Central memory CD8-positive, alpha-beta T cell (primary cell): Measurements from ENCODE around the gene SFXN1.
"Not testable (repeated sequence)": the region's sequence is repeated elsewhere in the genome, so short reads cannot be mapped to it uniquely, and the experiment has no call there.

Experiments
- ATAC-seq: fragments of 150-1000 bp; cut with Tn5 transposase; replicated peaks from 2 replicates; pipeline ENCODE4 v1.10.0; 2022; ENCODE audit warnings: mild to moderate bottlenecking, moderate FRiP score, moderate number of reproducible peaks; ENCODE audit not compliant: poor library complexity, severe bottlenecking; ENCODE audit errors: extremely low read depth
- DNase-seq, 2 donors: peaks; one replicate each; pipeline ENCODE4 v3.0.0; 2021; ENCODE audit warnings: low spot score in 2 of 2
- H3K27ac Mint-ChIP-seq: one replicate; pipeline ENCODE4 v1.8.0; 2022; ENCODE audit warnings: low read depth, mild to moderate bottlenecking, moderate library complexity, mixed read lengths
- H3K27me3 Mint-ChIP-seq: one replicate; pipeline ENCODE4 v1.8.0; 2022; ENCODE audit warnings: mixed read lengths
- H3K36me3 Mint-ChIP-seq: one replicate; pipeline ENCODE4 v1.8.0; 2022; ENCODE audit warnings: mild to moderate bottlenecking, moderate library complexity, mixed read lengths; ENCODE audit not compliant: insufficient read depth
- H3K4me1 Mint-ChIP-seq: one replicate; pipeline ENCODE4 v1.8.0; 2022; ENCODE audit warnings: mixed read lengths
- H3K4me3 Mint-ChIP-seq: one replicate; pipeline ENCODE4 v1.8.0; 2022; ENCODE audit warnings: mild to moderate bottlenecking, moderate library complexity, mixed read lengths
- H3K9me3 Mint-ChIP-seq: one replicate; pipeline ENCODE4 v1.8.0; 2022; ENCODE audit warnings: mixed read lengths

SFXN1 gene

GRCh38 chr5:175478384-175479124 lies at the start of gene SFXN1:
Gene SFXN1 (plus strand): TSS chr5:175478560. CDS start chr5:175492104, 13,544 bp downstream.
- H3K4me3 Mint-ChIP-seq = peak within 1 kb of the TSS; percentile 97
- H3K27ac Mint-ChIP-seq = peak within 1 kb of the TSS; percentile 90
- ATAC-seq = peak; percentile 58
- peaks cover 12% of the 10 kb centered on the region for H3K27me3 Mint-ChIP-seq
- H3K4me1 Mint-ChIP-seq = peaks cover 55% of the 10 kb centered on the region
- H3K36me3 Mint-ChIP-seq = peaks cover 2% of the 10 kb centered on the region
- DNase-seq = peak; percentile 60 to 61
- H3K9me3 Mint-ChIP-seq = no peaks in the 10 kb centered on the region

- Mint-ChIP-seq H3K4me1 (no peaks in the 10 kb centered on the region), H3K27me3 (peaks cover 58% of the 10 kb centered on the region)
Measured at GRCh38 chr5:175434800-175435199, 43.6 kb upstream of the SFXN1 start.

GRCh38 chr5:175436359-175436758 lies 42.0 kb upstream of the SFXN1 start:
- DNase-seq (no peak), ATAC-seq (no peak)
- no peaks in the 10 kb centered on the region for H3K4me1 Mint-ChIP-seq
- H3K4me3 Mint-ChIP-seq = no peak overlapping the region
- H3K27ac Mint-ChIP-seq = no peak overlapping the region
- peaks cover 59% of the 10 kb centered on the region for H3K27me3 Mint-ChIP-seq
- no peaks in the 10 kb centered on the region for H3K36me3 Mint-ChIP-seq
- H3K9me3 Mint-ChIP-seq = no peaks in the 10 kb centered on the region

More at GRCh38 chr5:175434800-175435199, 43.6 kb upstream of the SFXN1 start:
- no peak for DNase-seq
- Mint-ChIP-seq H3K27ac (no peak overlapping the region), H3K9me3 (no peaks in the 10 kb centered on the region), H3K36me3 (no peaks in the 10 kb centered on the region), H3K4me3 (no peak overlapping the region)
- no peak for ATAC-seq

- H3K4me1 Mint-ChIP-seq = no peaks in the 10 kb centered on the region
- H3K4me3 Mint-ChIP-seq = no peak overlapping the region
- ATAC-seq = no peak
- no peaks in the 10 kb centered on the region for H3K9me3 Mint-ChIP-seq
- no peaks in the 10 kb centered on the region for H3K36me3 Mint-ChIP-seq
- DNase-seq = no peak
- H3K27ac Mint-ChIP-seq = no peak overlapping the region
- peaks cover 73% of the 10 kb centered on the region for H3K27me3 Mint-ChIP-seq
Measured at GRCh38 chr5:175438234-175438857, 40.0 kb upstream of the SFXN1 start.

- no peaks in the 10 kb centered on the region for H3K9me3 Mint-ChIP-seq
- peak overlapping the region; percentile 13 for H3K4me3 Mint-ChIP-seq
- H3K27me3 Mint-ChIP-seq = peaks cover 77% of the 10 kb centered on the region
- peaks cover 7% of the 10 kb centered on the region for H3K4me1 Mint-ChIP-seq
- H3K27ac Mint-ChIP-seq = no peak overlapping the region
- peaks cover 2% of the 10 kb centered on the region for H3K36me3 Mint-ChIP-seq
- ATAC-seq (no peak), DNase-seq (no peak)
Measured at GRCh38 chr5:175443514-175444059, 34.8 kb upstream of the SFXN1 start.

GRCh38 chr5:175444060-175444904 lies 34.1 kb upstream of the SFXN1 start, which contains the start of gene DRD1:
Gene DRD1 (minus strand): TSS chr5:175444182. CDS start chr5:175443099, 1,083 bp downstream.
- DNase-seq = peak in 1 of 2 donors; percentile 27
- peak within 1 kb of the TSS; percentile 48 for H3K4me3 Mint-ChIP-seq
- no peak within 1 kb of the TSS for H3K27ac Mint-ChIP-seq
- peak; percentile 49 for ATAC-seq
- peaks cover 2% of the 10 kb centered on the region for H3K36me3 Mint-ChIP-seq
- H3K9me3 Mint-ChIP-seq = no peaks in the 10 kb centered on the region
- H3K27me3 Mint-ChIP-seq = peaks cover 84% of the 10 kb centered on the region
- H3K4me1 Mint-ChIP-seq = peaks cover 7% of the 10 kb centered on the region

GRCh38 chr5:175444905-175445456 lies 33.4 kb upstream of the SFXN1 start:
- ATAC-seq = no peak
- H3K9me3 Mint-ChIP-seq = no peaks in the 10 kb centered on the region
- no peak for DNase-seq
- peaks cover 7% of the 10 kb centered on the region for H3K4me1 Mint-ChIP-seq
- peak overlapping the region; percentile 48 for H3K4me3 Mint-ChIP-seq
- H3K27ac Mint-ChIP-seq = no peak overlapping the region
- H3K36me3 Mint-ChIP-seq = peaks cover 2% of the 10 kb centered on the region
- H3K27me3 Mint-ChIP-seq = peaks cover 89% of the 10 kb centered on the region

GRCh38 chr5:175446378-175446777 lies 32.0 kb upstream of the SFXN1 start:
- H3K4me3 Mint-ChIP-seq, H3K4me1 Mint-ChIP-seq, H3K9me3 Mint-ChIP-seq, H3K36me3 Mint-ChIP-seq, ATAC-seq, H3K27ac Mint-ChIP-seq, DNase-seq: not testable (repeated sequence)
- peaks cover 92% of the 10 kb centered on the region for H3K27me3 Mint-ChIP-seq

- Mint-ChIP-seq H3K4me1 (peaks cover 7% of the 10 kb centered on the region), H3K27ac (no peak overlapping the region), H3K4me3 (no peak overlapping the region), H3K36me3 (peaks cover 2% of the 10 kb centered on the region), H3K9me3 (no peaks in the 10 kb centered on the region), H3K27me3 (peaks cover 90% of the 10 kb centered on the region)
- ATAC-seq = no peak
- DNase-seq = no peak
Measured at GRCh38 chr5:175447571-175447970, 30.8 kb upstream of the SFXN1 start.

GRCh38 chr5:175448276-175448675 lies 30.1 kb upstream of the SFXN1 start:
- DNase-seq (no peak), ATAC-seq (no peak)
- Mint-ChIP-seq H3K36me3 (peaks cover 2% of the 10 kb centered on the region), H3K4me1 (peaks cover 7% of the 10 kb centered on the region), H3K9me3 (no peaks in the 10 kb centered on the region), H3K27me3 (peaks cover 90% of the 10 kb centered on the region), H3K27ac (no peak overlapping the region), H3K4me3 (no peak overlapping the region)

GRCh38 chr5:175452166-175452565 lies 26.2 kb upstream of the SFXN1 start:
- Mint-ChIP-seq H3K9me3 (no peaks in the 10 kb centered on the region), H3K4me3 (no peak overlapping the region), H3K4me1 (no peaks in the 10 kb centered on the region), H3K36me3 (no peaks in the 10 kb centered on the region), H3K27me3 (peaks cover 97% of the 10 kb centered on the region), H3K27ac (no peak overlapping the region)
- ATAC-seq (no peak), DNase-seq (no peak)

GRCh38 chr5:175454338-175454737 lies 24.0 kb upstream of the SFXN1 start:
- H3K27ac Mint-ChIP-seq, H3K4me3 Mint-ChIP-seq, DNase-seq, H3K4me1 Mint-ChIP-seq, H3K9me3 Mint-ChIP-seq, ATAC-seq, H3K36me3 Mint-ChIP-seq: not testable (repeated sequence)
- H3K27me3 Mint-ChIP-seq = peaks cover 79% of the 10 kb centered on the region
